Chondrocyte (in vitro differentiated cells): ENCODE data around the gene UCP2. TPM values are rescaled to one million over a fixed set of nuclear protein-coding genes. Genes with fewer than 3 reads are reported as not detected.

ENCODE experiments used
- DNase-seq: peaks from one replicate; pipeline ENCODE4 v3.0.0; 2021; ENCODE audit warnings: mixed read lengths, low spot score
- H3K27ac Mint-ChIP-seq: one replicate; pipeline ENCODE4 v1.8.0; 2021; ENCODE audit warnings: mild to moderate bottlenecking, moderate library complexity, mixed read lengths; ENCODE audit not compliant: unreplicated experiment
- H3K27me3 Mint-ChIP-seq: 2 replicates; pipeline ENCODE4 v1.8.0; 2021; ENCODE audit warnings: low read depth, mixed read lengths
- H3K36me3 Mint-ChIP-seq: 2 replicates; pipeline ENCODE4 v1.8.0; 2021; ENCODE audit warnings: low read depth, mixed read lengths
- H3K4me1 Mint-ChIP-seq: 2 replicates; pipeline ENCODE4 v1.8.0; 2021; ENCODE audit warnings: low read depth, mild to moderate bottlenecking, mixed read lengths
- H3K4me3 Mint-ChIP-seq: one replicate; pipeline ENCODE4 v1.8.0; 2021; ENCODE audit warnings: mild to moderate bottlenecking, moderate library complexity, mixed read lengths; ENCODE audit not compliant: unreplicated experiment
- H3K9me3 Mint-ChIP-seq: 2 replicates; pipeline ENCODE4 v1.8.0; 2021; ENCODE audit warnings: low read depth, mixed read lengths
- total RNA-seq: library from RNA; stranded (reverse); gene quantifications from 3 replicates; pipeline ENCODE4 v1.2.1, GENCODE V29; 2021
- TF ChIP-seq, protein P1 (sequence below): fragments of 200-600 bp; sonication (generic); IDR thresholded peaks from 2 replicates; pipeline ENCODE4 v1.5.0; 2021; ENCODE audit warnings: antibody characterized with exemption, mild to moderate bottlenecking, moderate library complexity

Gene UCP2
- total RNA-seq, 1 donor from 2014 or later, result 41.0 TPM

DNA sequence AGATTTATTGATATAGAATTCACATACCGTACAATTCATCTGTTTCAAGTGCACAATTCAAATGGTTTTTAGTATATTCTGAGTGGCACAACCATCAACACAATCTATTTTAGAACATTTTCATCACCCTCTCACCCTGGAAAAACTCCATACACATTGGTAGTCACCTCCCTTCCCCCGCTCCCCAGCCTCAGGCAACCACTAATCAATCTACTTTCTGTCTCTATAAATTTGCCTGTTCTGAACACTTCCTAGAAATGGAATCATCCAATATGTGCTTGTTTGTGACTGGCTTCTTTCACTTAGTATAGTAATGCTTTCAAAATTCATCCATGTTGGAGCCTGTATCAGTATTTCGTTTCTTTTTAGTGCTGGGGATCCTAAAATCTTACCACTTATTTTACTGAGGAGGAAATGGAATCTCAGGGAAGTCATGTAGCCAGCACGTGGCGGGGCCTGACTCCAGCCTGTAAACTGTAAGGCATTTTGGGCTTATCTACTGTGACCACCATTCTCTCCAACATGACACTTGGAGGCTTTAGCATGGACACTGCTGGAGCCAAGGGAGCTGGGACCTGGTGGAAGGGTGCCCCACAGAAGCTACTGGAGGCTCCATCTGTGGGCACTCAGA lies 27.1 kb upstream of the UCP2 start:
- Mint-ChIP-seq H3K27ac (no peak overlapping the region), H3K9me3 (no peaks in the 10 kb centered on the region)

DNA sequence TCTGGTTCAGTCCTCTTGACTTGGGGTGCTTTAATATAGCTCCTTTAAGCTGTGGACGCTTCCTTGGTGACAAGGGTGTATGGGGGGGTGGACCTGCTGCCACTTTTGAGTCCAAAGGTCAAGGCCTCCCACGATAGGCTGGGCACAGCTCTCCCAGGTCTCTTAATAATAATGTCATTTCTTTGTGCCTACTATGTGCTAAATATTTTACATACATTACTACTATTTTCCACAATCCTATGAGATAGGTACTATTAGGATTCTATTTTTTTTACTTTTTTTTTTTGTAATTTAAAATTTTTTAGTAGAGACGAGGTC lies 26.5 kb upstream of the UCP2 start:
- Mint-ChIP-seq H3K36me3 (peaks cover 7% of the 10 kb centered on the region), H3K27ac (no peak overlapping the region)

More for the DNA sequence above, 27.1 kb upstream of the UCP2 start:
- TF ChIP-seq, protein P1, sequence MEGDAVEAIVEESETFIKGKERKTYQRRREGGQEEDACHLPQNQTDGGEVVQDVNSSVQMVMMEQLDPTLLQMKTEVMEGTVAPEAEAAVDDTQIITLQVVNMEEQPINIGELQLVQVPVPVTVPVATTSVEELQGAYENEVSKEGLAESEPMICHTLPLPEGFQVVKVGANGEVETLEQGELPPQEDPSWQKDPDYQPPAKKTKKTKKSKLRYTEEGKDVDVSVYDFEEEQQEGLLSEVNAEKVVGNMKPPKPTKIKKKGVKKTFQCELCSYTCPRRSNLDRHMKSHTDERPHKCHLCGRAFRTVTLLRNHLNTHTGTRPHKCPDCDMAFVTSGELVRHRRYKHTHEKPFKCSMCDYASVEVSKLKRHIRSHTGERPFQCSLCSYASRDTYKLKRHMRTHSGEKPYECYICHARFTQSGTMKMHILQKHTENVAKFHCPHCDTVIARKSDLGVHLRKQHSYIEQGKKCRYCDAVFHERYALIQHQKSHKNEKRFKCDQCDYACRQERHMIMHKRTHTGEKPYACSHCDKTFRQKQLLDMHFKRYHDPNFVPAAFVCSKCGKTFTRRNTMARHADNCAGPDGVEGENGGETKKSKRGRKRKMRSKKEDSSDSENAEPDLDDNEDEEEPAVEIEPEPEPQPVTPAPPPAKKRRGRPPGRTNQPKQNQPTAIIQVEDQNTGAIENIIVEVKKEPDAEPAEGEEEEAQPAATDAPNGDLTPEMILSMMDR, result no peak
- H3K36me3 Mint-ChIP-seq, result peaks cover 7% of the 10 kb centered on the region
- DNase-seq, result no peak
- H3K4me1 Mint-ChIP-seq, result peaks cover 4% of the 10 kb centered on the region
- no peaks in the 10 kb centered on the region for H3K27me3 Mint-ChIP-seq
- H3K4me3 Mint-ChIP-seq, result no peak overlapping the region

DNA sequence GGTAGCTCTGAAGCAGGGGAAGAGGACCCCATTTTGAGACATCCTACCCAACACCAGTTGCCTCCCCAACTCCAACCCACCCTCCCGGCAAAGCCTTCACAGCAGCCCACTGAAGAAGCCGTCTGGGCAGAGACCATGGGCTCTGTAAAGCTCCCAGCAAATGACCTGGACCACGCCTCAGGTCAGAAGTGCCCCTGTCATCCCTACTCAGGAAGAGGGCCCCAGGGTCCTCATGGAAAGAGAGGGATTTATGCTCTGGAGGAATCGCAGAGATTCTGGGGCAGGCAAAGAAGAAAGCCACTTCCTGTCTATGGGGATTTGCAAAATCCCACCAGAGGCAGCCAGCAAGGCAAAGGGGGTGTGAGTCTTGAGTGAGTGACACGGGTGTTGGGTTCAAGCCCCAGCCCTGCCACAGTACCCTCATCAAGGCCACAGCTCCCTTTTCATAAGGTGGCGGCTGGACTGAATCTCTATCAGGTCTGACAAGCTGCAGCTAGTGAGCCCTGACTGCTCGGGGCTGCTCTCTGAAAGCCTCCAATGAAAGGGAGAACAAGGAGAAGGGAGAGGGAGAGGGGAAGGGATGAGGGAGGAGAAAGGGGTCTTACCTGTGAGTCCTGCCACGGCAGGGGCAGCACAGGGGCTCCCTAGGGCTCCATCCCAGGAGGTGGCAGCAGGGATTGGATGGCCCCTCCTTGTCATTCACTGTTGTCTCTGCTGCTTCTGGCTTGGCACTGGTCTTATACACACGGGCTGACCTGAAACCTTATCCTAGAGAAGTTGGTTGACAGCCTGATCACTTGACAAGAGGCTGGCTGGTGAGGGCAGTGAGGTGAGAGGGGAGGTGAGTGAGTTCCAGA lies 26.0 kb upstream of the UCP2 start, which contains the start of gene UCP3:
UCP3 (minus strand) TSS at position 713 of the 857 bp plus-strand sequence. CDS start 2,043 bp downstream, outside the sequence.
- Mint-ChIP-seq H3K27ac (no peak within 1 kb of the TSS), H3K4me3 (no peak within 1 kb of the TSS), H3K4me1 (peaks cover 4% of the 10 kb centered on the region), H3K9me3 (no peaks in the 10 kb centered on the region), H3K36me3 (peaks cover 9% of the 10 kb centered on the region), H3K27me3 (no peaks in the 10 kb centered on the region)
- TF ChIP-seq, protein P1, result no peak
- DNase-seq, result no peak

More for the DNA sequence above, 26.5 kb upstream of the UCP2 start:
- no peak for DNase-seq
- H3K27me3 Mint-ChIP-seq, result no peaks in the 10 kb centered on the region
- no peak overlapping the region for H3K4me3 Mint-ChIP-seq
- TF ChIP-seq, protein P1, result no peak
- H3K4me1 Mint-ChIP-seq, result peaks cover 4% of the 10 kb centered on the region
- no peaks in the 10 kb centered on the region for H3K9me3 Mint-ChIP-seq

DNA sequence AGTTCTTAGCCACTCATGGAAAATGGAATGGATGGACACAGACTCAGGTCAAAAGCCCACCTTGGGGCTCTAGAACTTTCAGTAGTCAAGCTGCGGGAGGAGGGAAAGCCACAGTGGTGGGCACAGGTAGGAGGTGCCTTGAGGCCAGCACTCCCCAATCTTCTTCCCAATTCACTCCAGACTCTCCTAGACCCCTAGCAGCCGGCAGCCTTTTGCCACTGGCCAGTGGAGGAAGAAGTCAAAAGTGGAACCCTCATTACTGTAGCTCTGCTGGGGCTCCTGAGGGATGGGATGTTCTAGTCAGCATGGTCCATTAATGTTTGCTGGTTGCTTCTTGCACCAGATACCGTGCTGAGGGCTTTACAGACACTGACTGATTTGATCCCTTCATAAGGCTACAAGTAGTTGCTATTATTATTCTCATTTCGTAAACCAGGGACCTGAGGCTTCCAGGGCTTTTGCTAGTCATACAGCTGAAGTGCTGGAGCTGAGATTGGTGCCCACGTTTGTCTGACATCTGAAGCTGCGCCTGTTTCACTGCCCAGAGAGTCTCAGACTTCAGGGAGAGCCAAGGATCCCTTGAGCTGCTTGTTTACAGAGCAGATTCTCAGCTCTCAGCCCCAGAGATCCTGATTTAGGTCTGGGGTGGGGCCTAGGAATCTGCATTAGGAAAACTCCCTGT lies 25.2 kb upstream of the UCP2 start:
- Mint-ChIP-seq H3K4me1 (peaks cover 4% of the 10 kb centered on the region), H3K36me3 (peaks cover 11% of the 10 kb centered on the region), H3K4me3 (no peak overlapping the region), H3K9me3 (no peaks in the 10 kb centered on the region), H3K27ac (no peak overlapping the region), H3K27me3 (no peaks in the 10 kb centered on the region)
- TF ChIP-seq, protein P1, result no peak
- no peak for DNase-seq

DNA sequence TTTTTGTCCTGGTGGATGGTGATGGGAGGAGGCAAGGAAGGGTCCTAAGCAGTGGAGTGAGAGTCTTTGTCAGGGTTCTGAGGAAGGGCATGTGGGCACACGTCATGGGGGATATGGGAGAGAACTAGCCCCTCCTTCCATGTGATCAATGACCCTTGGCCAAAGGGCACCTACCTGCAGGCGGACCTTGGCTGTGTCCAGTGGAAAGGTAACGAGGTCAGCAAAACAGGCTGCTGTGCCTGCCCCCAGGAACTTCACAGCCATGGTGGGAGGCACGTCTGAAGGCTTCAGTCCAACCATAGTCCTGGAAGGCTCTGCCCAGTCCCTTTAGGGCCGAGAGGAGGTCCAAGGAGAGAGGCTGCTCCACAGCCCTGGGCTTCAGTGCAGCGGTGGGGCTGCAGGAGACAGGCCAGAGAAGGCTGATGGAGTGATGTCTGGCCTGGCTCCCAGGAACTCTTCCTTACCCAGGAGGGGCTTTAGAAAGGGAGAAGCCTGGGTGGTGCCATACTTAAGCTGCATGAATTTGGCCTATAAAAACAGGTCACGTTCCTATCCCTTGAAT lies 24.2 kb upstream of the UCP2 start:
- H3K9me3 Mint-ChIP-seq, result no peaks in the 10 kb centered on the region
- TF ChIP-seq, protein P1, result no peak
- H3K4me1 Mint-ChIP-seq, result peaks cover 4% of the 10 kb centered on the region
- H3K27ac Mint-ChIP-seq, result no peak overlapping the region
- no peaks in the 10 kb centered on the region for H3K27me3 Mint-ChIP-seq
- H3K36me3 Mint-ChIP-seq, result peaks cover 8% of the 10 kb centered on the region
- DNase-seq, result no peak
- H3K4me3 Mint-ChIP-seq, result no peak overlapping the region
